CD4-positive, alpha-beta T cell (primary cell): ENCODE results near the gene PDSS2. TPM values are rescaled to one million over a fixed set of nuclear protein-coding genes. Genes with fewer than 3 reads are reported as not detected.

Source experiments
- ATAC-seq: fragments of 200-7000 bp; cut with Tn5 transposase; one replicate; pipeline ENCODE4 v1.10.0; 2022; ENCODE audit warnings: mild to moderate bottlenecking; ENCODE audit not compliant: poor library complexity
- CTCF ChIA-PET: fragments of 350-600 bp; sonication (Branson Sonifier 250); formaldehyde crosslinking; loops from one replicate; lab custom pipeline; 2021; ENCODE audit warnings: antibody characterized with exemption, inconsistent platforms; lab: Charles Lee
- POLR2A ChIA-PET: fragments of 350-600 bp; sonication (Branson Sonifier 250); formaldehyde crosslinking; loops from one replicate; lab custom pipeline; 2021; ENCODE audit warnings: antibody characterized with exemption, inconsistent platforms; lab: Charles Lee
- DNase-seq, 14 experiments: peaks; one replicate each; pipeline ENCODE4 v3.0.0-alpha.2; 2013 to 2020; ENCODE audit warnings: mixed read lengths in 2 of 14
- H3K27ac ChIP-seq, 2 donors: one replicate each; pipeline versions ENCODE4 v1.5.1 to v1.7.0; 2013; ENCODE audit warnings: low read length in 2 of 2, low read depth in 1 of 2, mild to moderate bottlenecking in 1 of 2
- H3K27me3 ChIP-seq, 2 experiments: 1 replicate in 1 of 2; 2 replicates in 1 of 2; pipeline versions ENCODE4 v1.6.1 to v1.7.0; 2013; ENCODE audit warnings: low read length in 2 of 2, control low read depth in 1 of 2, mild to moderate bottlenecking in 1 of 2, moderate library complexity in 1 of 2; ENCODE audit not compliant: insufficient read depth in 2 of 2, control insufficient read depth in 1 of 2
- H3K36me3 ChIP-seq: one replicate; pipeline ENCODE4 v1.6.1; 2013; ENCODE audit warnings: low read length, control low read depth; ENCODE audit not compliant: insufficient read depth
- H3K4me1 ChIP-seq: one replicate; pipeline ENCODE4 v1.6.1; 2013; ENCODE audit warnings: low read length, control low read depth; ENCODE audit not compliant: insufficient read depth
- H3K4me3 ChIP-seq: one replicate; pipeline ENCODE4 v1.5.1; 2013; ENCODE audit warnings: mild to moderate bottlenecking, low read length, moderate library complexity
- H3K9me3 ChIP-seq, 2 experiments: 1 replicate in 1 of 2; 2 replicates in 1 of 2; pipeline versions ENCODE4 v1.6.1 to v1.7.0; 2013; ENCODE audit warnings: low read length in 2 of 2, mild to moderate bottlenecking in 2 of 2, control low read depth in 1 of 2, moderate library complexity in 1 of 2; ENCODE audit not compliant: control insufficient read depth in 1 of 2, insufficient read depth in 1 of 2
- H3K27ac Mint-ChIP-seq: one replicate; pipeline ENCODE4 v1.8.0; 2020; ENCODE audit warnings: mixed read lengths
- H3K27me3 Mint-ChIP-seq: one replicate; pipeline ENCODE4 v1.8.0; 2021; ENCODE audit warnings: mixed read lengths
- H3K36me3 Mint-ChIP-seq: one replicate; pipeline ENCODE4 v1.8.0; 2021; ENCODE audit warnings: low read depth, mixed read lengths
- H3K4me1 Mint-ChIP-seq: one replicate; pipeline ENCODE4 v1.8.0; 2021; ENCODE audit warnings: low read depth, mixed read lengths
- H3K4me3 Mint-ChIP-seq: one replicate; pipeline ENCODE4 v1.8.0; 2020; ENCODE audit warnings: mild to moderate bottlenecking, mixed read lengths
- H3K9me3 Mint-ChIP-seq: one replicate; pipeline ENCODE4 v1.8.0; 2020; ENCODE audit warnings: mixed read lengths
- intact Hi-C, 2 experiments: fragments of 100-400 bp; cut with DNase I in 1 of 2; cut with micrococcal nuclease in 1 of 2; formaldehyde crosslinking; loops; one replicate each; pipeline versions ENCODE4 v1.15.1 to v1.9.0; 2023 to 2025; cut with DNase I, micrococcal nuclease
- polyA plus RNA-seq, 2 donors: library from polyadenylated mRNA; unstranded; fragments of 120-200 nt; gene quantifications; one replicate each; pipeline ENCODE4 v1.2.1, GENCODE V29; 2013
- total RNA-seq, 174 experiments: library from RNA in 2 of 174; stranded (reverse) in 2 of 174; gene quantifications; one replicate each; pipeline ENCODE4 v1.2.3 and lab custom pipeline; 2021 to 2026
- TF ChIP-seq, protein P1 (sequence below): fragments of 200-600 bp; IDR thresholded peaks from one replicate; pipeline ENCODE4 v1.8.0; 2022; ENCODE audit warnings: antibody characterized with exemption, mild to moderate bottlenecking

The PDSS2 gene, protein sequence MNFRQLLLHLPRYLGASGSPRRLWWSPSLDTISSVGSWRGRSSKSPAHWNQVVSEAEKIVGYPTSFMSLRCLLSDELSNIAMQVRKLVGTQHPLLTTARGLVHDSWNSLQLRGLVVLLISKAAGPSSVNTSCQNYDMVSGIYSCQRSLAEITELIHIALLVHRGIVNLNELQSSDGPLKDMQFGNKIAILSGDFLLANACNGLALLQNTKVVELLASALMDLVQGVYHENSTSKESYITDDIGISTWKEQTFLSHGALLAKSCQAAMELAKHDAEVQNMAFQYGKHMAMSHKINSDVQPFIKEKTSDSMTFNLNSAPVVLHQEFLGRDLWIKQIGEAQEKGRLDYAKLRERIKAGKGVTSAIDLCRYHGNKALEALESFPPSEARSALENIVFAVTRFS
- total RNA-seq, result 1 to 10 TPM; 5.8 to 6.6 TPM
- 8.6 TPM for polyA plus RNA-seq (2013, experiment 1 of 2)
- polyA plus RNA-seq (2013, experiment 2 of 2), result 11.8 TPM
- total RNA-seq (lab: John Stamatoyannopoulos, UW), result 3.8 to 28.1 (median 15.4) reads per million in 172 experiments

DNA sequence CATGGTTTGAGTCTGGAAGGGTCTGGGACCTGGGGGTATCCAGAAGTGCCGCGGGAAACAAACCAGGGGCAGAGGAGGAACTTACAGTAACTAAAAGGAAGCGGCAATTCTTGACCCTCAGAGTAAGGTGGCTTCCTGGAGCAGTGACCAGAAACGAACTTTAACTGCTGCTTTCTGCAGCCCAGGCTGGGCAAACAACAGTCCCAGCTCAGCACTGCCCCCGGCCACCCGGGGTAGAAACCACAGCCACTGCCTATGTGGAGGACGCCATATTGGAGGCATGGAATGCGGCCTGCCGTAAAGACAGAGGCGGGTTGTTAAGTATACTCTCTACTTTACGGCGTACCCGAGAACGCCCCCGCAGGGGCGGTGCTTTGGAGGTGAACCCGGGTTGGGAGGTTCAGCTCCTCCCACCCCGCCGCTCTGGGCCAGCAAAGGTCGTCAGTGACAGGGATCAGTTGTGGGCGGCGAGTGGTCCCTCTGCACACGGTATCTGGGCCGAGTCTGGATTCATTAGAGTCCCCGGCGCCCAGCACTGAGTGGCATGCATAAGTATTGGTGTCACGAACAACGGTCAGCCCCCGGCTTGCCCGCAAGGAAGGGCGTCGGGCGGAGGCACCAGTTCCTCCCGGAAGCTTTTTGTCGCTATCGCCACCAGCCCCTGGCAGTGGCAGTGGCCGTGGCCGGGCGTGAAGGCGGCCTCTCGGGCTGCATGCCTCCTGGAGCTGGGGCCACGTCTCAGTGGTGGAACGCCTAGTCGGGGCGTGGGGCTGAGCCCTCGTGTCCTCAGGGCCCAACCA is at the start of gene PDSS2:
Gene PDSS2, minus strand, starts transcription at position 282 of the 800 bp plus-strand sequence. Its CDS starts 279 bp downstream, at position 3.
- peaks cover 23% of the 10 kb centered on the region for H3K4me1 Mint-ChIP-seq
- TF ChIP-seq, protein P1, sequence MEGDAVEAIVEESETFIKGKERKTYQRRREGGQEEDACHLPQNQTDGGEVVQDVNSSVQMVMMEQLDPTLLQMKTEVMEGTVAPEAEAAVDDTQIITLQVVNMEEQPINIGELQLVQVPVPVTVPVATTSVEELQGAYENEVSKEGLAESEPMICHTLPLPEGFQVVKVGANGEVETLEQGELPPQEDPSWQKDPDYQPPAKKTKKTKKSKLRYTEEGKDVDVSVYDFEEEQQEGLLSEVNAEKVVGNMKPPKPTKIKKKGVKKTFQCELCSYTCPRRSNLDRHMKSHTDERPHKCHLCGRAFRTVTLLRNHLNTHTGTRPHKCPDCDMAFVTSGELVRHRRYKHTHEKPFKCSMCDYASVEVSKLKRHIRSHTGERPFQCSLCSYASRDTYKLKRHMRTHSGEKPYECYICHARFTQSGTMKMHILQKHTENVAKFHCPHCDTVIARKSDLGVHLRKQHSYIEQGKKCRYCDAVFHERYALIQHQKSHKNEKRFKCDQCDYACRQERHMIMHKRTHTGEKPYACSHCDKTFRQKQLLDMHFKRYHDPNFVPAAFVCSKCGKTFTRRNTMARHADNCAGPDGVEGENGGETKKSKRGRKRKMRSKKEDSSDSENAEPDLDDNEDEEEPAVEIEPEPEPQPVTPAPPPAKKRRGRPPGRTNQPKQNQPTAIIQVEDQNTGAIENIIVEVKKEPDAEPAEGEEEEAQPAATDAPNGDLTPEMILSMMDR, result no peak
- ATAC-seq (peak; percentile 96), DNase-seq (peak; percentile 89 to 98 (median 96))
- no peaks in the 10 kb centered on the region for H3K9me3 Mint-ChIP-seq
- peak within 1 kb of the TSS; percentile 94 for H3K4me3 Mint-ChIP-seq
- no peaks in the 10 kb centered on the region for H3K27me3 ChIP-seq
- ChIA-PET CTCF (interaction anchor here (0.5 to 1.9 kb wide), 8 partner anchors 22 to 839 kb away, joined by 3 to 9 read pairs (median 3); partner anchors contain the start of gene MTRES1), POLR2A (interaction anchor here (0.5 to 1.6 kb wide), 17 partner anchors 9 to 1924 kb away, joined by 3 to 9 read pairs (median 4); partner anchors contain the start of genes BEND3, MTRES1, SEC63 and SNX3)
- H3K27ac Mint-ChIP-seq, result peak within 1 kb of the TSS; percentile 97
- no peaks in the 10 kb centered on the region for H3K9me3 ChIP-seq
- no peaks in the 10 kb centered on the region for H3K27me3 Mint-ChIP-seq
- peak within 1 kb of the TSS; percentile 71 to 79 for H3K27ac ChIP-seq
- H3K4me3 ChIP-seq, result peak within 1 kb of the TSS; percentile 91
- H3K4me1 ChIP-seq, result peaks cover 16% of the 10 kb centered on the region
- intact Hi-C loops, result loop anchor here in 1 of 2 experiments (5.0 to 10.0 kb wide), 8 partner anchors 345 to 1925 kb away; partner anchors contain the start of genes AFG1L, ATG5, BEND3 and CD164
- H3K36me3 Mint-ChIP-seq, result peaks cover 25% of the 10 kb centered on the region
- H3K36me3 ChIP-seq, result no peaks in the 10 kb centered on the region

DNA sequence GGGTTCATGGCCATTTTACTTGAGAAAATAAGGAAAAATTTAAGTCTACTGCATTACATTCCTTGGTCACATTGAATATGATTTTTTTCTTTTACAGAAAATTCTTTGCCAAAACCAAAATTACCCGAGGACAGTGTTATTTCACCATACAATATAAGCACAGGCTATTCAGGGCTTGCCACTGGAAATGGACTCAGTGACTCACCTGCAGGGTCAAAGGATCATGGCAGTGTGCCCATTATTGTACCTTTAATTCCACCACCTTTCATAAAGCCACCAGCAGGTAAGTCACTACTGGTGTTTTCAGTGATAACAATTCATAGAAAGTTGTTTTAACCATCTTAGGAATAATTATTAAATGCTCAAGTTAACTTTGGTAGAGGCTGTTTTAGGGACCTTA is 46.8 kb upstream of the PDSS2 start:
- peaks cover 43% of the 10 kb centered on the region for H3K27me3 Mint-ChIP-seq
- H3K4me3 Mint-ChIP-seq, result no peak overlapping the region
- no peaks in the 10 kb centered on the region for H3K4me1 ChIP-seq
- intact Hi-C loops, result no loop called here
- no peaks in the 10 kb centered on the region for H3K4me1 Mint-ChIP-seq
- H3K9me3 ChIP-seq, result no peaks in the 10 kb centered on the region
- H3K36me3 Mint-ChIP-seq, result no peaks in the 10 kb centered on the region
- no peaks in the 10 kb centered on the region for H3K36me3 ChIP-seq
- ATAC-seq (no peak), DNase-seq (no peak)
- no peak overlapping the region for H3K27ac ChIP-seq
- no peak overlapping the region for H3K27ac Mint-ChIP-seq
- CTCF ChIA-PET, result no interaction called here
- H3K27me3 ChIP-seq, result peaks cover 0 to 21% of the 10 kb centered on the region in 2 experiments
- POLR2A ChIA-PET, result no interaction called here
- TF ChIP-seq, protein P1, result no peak
- no peaks in the 10 kb centered on the region for H3K9me3 Mint-ChIP-seq
- no peak overlapping the region for H3K4me3 ChIP-seq

DNA sequence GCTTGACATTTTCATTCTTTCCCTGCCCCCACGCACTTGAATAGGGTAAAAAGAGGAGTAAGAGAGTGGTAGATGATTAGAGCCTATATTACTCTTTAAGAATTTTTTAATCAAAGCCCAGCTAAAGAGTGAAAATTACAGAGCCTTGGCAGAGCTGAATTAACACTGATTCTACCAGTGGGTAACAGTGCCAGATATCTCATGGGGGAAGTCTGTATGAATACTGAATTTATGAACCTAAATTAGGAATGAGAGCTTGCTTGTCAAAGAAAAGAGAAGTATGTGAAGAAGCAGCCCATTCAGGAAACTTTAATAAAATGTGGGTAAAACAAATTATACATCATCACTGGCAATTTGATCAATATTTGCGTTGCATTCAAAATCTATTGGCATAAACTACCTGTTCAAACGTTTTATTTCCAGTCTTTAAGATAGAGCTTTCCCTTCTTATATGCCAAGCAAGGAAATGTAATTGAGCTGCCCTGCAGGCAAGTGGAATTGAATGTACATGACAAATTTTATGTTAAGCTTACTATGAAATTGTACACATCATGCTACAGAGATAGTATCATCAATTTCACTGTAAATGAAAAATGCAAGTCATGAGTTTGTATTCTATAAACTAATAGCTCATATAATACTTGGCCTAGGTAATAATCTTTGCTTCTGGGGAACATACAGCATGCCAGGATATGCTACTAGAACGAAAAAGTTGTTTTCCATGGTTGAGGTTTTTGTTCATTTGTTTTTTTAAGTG is 45.1 kb upstream of the PDSS2 start:
- H3K9me3 ChIP-seq, result no peaks in the 10 kb centered on the region
- Mint-ChIP-seq H3K36me3 (no peaks in the 10 kb centered on the region), H3K27ac (no peak overlapping the region), H3K27me3 (peaks cover 48% of the 10 kb centered on the region), H3K4me3 (no peak overlapping the region), H3K4me1 (no peaks in the 10 kb centered on the region), H3K9me3 (no peaks in the 10 kb centered on the region)
- H3K36me3 ChIP-seq, result no peaks in the 10 kb centered on the region
- ChIA-PET POLR2A (interaction anchor here (1.0 kb wide), 1 partner anchor 13 kb away, joined by 3 read pairs; no protein-coding TSS in a partner anchor), CTCF (no interaction called here)
- peaks cover 0 to 21% of the 10 kb centered on the region in 2 experiments for H3K27me3 ChIP-seq
- no peaks in the 10 kb centered on the region for H3K4me1 ChIP-seq
- DNase-seq (no peak), ATAC-seq (no peak)
- intact Hi-C loops, result no loop called here
- no peak overlapping the region for H3K4me3 ChIP-seq
- H3K27ac ChIP-seq, result no peak overlapping the region
- TF ChIP-seq, protein P1, result no peak
